Measurements from ENCODE around the gene RUFY2.

- TF ChIP-seq CTCF (IDR thresholded peaks at IDR 0.05), result peak in 5 of 7 experiments; percentile 21 to 70 (median 56)
- peak in 1 of 3 donors; percentile 64 for TF ChIP-seq POLR2AphosphoS5 (IDR thresholded peaks at IDR 0.05)
Observed at GRCh38 chr10:68301790-68302502, 105.1 kb downstream of the RUFY2 start.

Measured in stomach (tissue), 4 donors.